ENCODE results near the gene AFAP1L1. TPM values are rescaled to one million over a fixed set of nuclear protein-coding genes. Genes with fewer than 3 reads are reported as not detected.

AFAP1L1 gene
- polyA plus RNA-seq, 2 of the 4 experiments (the other 2 are of a cell fraction): 1.5 to 3.5 TPM

GRCh38 chr5:149372076-149372795 lies 100.6 kb downstream of the AFAP1L1 start (continued):
- no peak for TF ChIP-seq EP300 (IDR thresholded peaks at IDR 0.05)
- no peak for TF ChIP-seq TP53 (CRISPR knock-in tag; IDR thresholded peaks at IDR 0.05)

DNA sequence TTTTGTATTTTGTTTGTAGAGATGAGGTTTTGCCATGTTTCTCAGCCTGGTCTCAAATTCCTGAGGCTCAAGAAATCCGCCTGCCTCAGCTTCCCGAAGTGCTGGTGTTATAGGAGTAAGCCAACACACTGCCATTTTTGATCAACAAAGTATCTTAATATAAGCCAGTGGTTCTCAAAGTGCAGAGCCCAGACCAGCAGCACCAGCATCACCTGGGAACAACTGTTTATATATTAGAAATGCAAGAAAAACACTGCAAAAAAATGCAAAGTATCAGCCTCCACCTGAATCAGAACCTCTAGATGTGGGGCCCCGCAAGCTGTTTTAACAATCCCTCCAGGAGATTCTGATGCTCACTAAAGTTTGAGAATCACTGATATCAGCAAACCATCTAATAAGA lies 101.3 kb downstream of the AFAP1L1 start:
- POLR2A ChIA-PET: interaction anchor here (1.2 kb wide), 1 partner anchor 178 kb away, joined by 4 read pairs; the partner anchor contains the start of gene CSNK1A1
- Histone ChIP-seq H3K27ac (no peak overlapping the region), H3K4me3 (no peak overlapping the region), H3K4me2 (no peak overlapping the region), H3K9me3 (no peaks in the 10 kb centered on the region), H3K4me1 (peaks cover under 1% of the 10 kb centered on the region; the same call in 1 of the 3 replicates)
- DNase-seq (ENCODE audit: low read depth in 1 of 2, low spot score in 1 of 2) (no peak), FAIRE-seq (no peak), ATAC-seq (no peak)
- TF ChIP-seq CHD2 (IDR thresholded peaks at IDR 0.05; ENCODE audit: low read length, partially characterized antibody) (no peak), MAZ (IDR thresholded peaks at IDR 0.05; ENCODE audit: borderline replicate concordance, low read depth, low read length) (no peak), ZFP36 (IDR thresholded peaks at IDR 0.05; ENCODE audit: borderline replicate concordance, partially characterized antibody) (no peak), ZC3H11A (IDR thresholded peaks at IDR 0.05) (no peak), CTCF (IDR thresholded peaks at IDR 0.05) (no peak), SREBF2 (IDR thresholded peaks at IDR 0.05) (no peak), GATA3 (IDR thresholded peaks at IDR 0.05; ENCODE audit: borderline replicate concordance) (no peak), HOXA7 (CRISPR knock-in tag; IDR thresholded peaks at IDR 0.05) (no peak), KDM5A (IDR thresholded peaks at IDR 0.05) (no peak), KDM1A (IDR thresholded peaks at IDR 0.05; ENCODE audit: low read depth) (no peak), HOXB13 (CRISPR knock-in tag; IDR thresholded peaks at IDR 0.05; ENCODE audit: low read depth) (no peak)
- TF ChIP-seq, protein P1, sequence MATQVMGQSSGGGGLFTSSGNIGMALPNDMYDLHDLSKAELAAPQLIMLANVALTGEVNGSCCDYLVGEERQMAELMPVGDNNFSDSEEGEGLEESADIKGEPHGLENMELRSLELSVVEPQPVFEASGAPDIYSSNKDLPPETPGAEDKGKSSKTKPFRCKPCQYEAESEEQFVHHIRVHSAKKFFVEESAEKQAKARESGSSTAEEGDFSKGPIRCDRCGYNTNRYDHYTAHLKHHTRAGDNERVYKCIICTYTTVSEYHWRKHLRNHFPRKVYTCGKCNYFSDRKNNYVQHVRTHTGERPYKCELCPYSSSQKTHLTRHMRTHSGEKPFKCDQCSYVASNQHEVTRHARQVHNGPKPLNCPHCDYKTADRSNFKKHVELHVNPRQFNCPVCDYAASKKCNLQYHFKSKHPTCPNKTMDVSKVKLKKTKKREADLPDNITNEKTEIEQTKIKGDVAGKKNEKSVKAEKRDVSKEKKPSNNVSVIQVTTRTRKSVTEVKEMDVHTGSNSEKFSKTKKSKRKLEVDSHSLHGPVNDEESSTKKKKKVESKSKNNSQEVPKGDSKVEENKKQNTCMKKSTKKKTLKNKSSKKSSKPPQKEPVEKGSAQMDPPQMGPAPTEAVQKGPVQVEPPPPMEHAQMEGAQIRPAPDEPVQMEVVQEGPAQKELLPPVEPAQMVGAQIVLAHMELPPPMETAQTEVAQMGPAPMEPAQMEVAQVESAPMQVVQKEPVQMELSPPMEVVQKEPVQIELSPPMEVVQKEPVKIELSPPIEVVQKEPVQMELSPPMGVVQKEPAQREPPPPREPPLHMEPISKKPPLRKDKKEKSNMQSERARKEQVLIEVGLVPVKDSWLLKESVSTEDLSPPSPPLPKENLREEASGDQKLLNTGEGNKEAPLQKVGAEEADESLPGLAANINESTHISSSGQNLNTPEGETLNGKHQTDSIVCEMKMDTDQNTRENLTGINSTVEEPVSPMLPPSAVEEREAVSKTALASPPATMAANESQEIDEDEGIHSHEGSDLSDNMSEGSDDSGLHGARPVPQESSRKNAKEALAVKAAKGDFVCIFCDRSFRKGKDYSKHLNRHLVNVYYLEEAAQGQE (IDR thresholded peaks at IDR 0.05): no peak
- CTCF ChIA-PET: interaction anchor here (1.1 to 44.9 kb wide), 8 partner anchors 13 to 479 kb away, joined by 3 to 1709 read pairs (median 87); partner anchors contain the start of genes IL17B and PCYOX1L
- WGBS (ENCODE audit: missing lambda C conversion rate): 70% methylated on average over 3 of the region's 3 CpGs

DNA sequence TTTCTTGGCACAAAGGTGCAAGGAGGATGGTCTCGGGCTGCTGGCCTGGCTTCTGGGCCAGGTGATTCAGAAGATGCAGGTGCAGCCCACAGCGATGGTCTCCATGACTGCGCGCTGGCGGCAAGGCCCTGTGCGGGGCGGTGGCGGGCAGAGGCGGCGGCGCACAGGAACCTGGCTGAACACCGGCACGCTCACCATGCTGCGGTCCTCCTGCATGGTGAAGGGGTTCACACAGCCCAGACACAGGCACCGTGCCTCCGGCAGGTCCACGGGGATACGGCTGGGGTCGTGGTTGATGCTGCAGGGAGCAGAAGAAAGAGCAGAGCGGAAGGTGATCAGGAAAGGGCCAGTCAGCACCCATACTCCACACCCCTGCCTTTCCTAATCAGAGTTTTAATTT lies 102.6 kb downstream of the AFAP1L1 start:
- Histone ChIP-seq H3K27ac (no peak overlapping the region), H3K9me3 (no peaks in the 10 kb centered on the region), H3K4me1 (no peaks in the 10 kb centered on the region), H3K4me2 (no peak overlapping the region), H3K4me3 (no peak overlapping the region)
- TF ChIP-seq BHLHE40 (IDR thresholded peaks at IDR 0.05; ENCODE audit: low read depth, low read length): no peak
- TF ChIP-seq CHD4 (IDR thresholded peaks at IDR 0.05; ENCODE audit: borderline replicate concordance): no peak
- TF ChIP-seq PBX3 (IDR thresholded peaks at IDR 0.05): no peak
- TF ChIP-seq USF2 (IDR thresholded peaks at IDR 0.05): no peak
- DNase-seq (ENCODE audit: low read depth in 1 of 2, low spot score in 1 of 2) (no peak), FAIRE-seq (no peak), ATAC-seq (no peak)
- WGBS (ENCODE audit: missing lambda C conversion rate): 88% methylated on average over 20 of the region's 20 CpGs
- ChIA-PET POLR2A (no interaction called here), CTCF (interaction anchor here (3.2 to 44.9 kb wide), 5 partner anchors 11 to 190 kb away, joined by 16 to 1709 read pairs (median 232); partner anchors contain the start of genes IL17B and PCYOX1L)
